ENCODE results near the gene REX1BD. TPM values are rescaled to one million over a fixed set of nuclear protein-coding genes. Genes with fewer than 3 reads are reported as not detected.

REX1BD gene
- total and polyA plus RNA-seq, 4 donors: 25.9 to 71.9 (median 51.4) TPM

GRCh38 chr19:18620902-18621301 is 32.3 kb downstream of the REX1BD start:
- Histone ChIP-seq H3K4me1 (ENCODE audit: control insufficient read depth in 4 of 4, insufficient read depth in 4 of 4, low read length in 3 of 4) (no peaks in the 10 kb centered on the region), H3K4me3 (ENCODE audit: low read depth in 1 of 3, low read length in 3 of 3) (no peak overlapping the region), H3K27me3 (ENCODE audit: control insufficient read depth in 4 of 4, insufficient read depth in 4 of 4, low read length in 3 of 4) (peaks cover 0 to 7% (median 0%) of the 10 kb centered on the region in 4 donors), H3K9me3 (ENCODE audit: control insufficient read depth in 4 of 4, low read length in 3 of 4) (no peaks in the 10 kb centered on the region), H3K36me3 (ENCODE audit: control insufficient read depth in 4 of 4, insufficient read depth in 3 of 4, low read depth in 1 of 4, low read length in 3 of 4) (no peaks in the 10 kb centered on the region), H3K27ac (ENCODE audit: low read depth in 1 of 2, low read length in 2 of 2) (no peak overlapping the region), H3K9ac (ENCODE audit: low read depth in 1 of 2, low read length in 2 of 2) (no peak overlapping the region)
- TF ChIP-seq, protein P1, sequence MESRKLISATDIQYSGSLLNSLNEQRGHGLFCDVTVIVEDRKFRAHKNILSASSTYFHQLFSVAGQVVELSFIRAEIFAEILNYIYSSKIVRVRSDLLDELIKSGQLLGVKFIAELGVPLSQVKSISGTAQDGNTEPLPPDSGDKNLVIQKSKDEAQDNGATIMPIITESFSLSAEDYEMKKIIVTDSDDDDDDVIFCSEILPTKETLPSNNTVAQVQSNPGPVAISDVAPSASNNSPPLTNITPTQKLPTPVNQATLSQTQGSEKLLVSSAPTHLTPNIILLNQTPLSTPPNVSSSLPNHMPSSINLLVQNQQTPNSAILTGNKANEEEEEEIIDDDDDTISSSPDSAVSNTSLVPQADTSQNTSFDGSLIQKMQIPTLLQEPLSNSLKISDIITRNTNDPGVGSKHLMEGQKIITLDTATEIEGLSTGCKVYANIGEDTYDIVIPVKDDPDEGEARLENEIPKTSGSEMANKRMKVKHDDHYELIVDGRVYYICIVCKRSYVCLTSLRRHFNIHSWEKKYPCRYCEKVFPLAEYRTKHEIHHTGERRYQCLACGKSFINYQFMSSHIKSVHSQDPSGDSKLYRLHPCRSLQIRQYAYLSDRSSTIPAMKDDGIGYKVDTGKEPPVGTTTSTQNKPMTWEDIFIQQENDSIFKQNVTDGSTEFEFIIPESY (IDR thresholded peaks at IDR 0.05): no peak
- TF ChIP-seq MAX (IDR thresholded peaks at IDR 0.05) (no peak), JUND (IDR thresholded peaks at IDR 0.05) (no peak), RXRA (IDR thresholded peaks at IDR 0.05) (no peak), YY1 (IDR thresholded peaks at IDR 0.05) (no peak), FOXA2 (IDR thresholded peaks at IDR 0.05) (no peak), EGR1 (IDR thresholded peaks at IDR 0.05; ENCODE audit: low read depth in 2 of 2) (no peak), HNF4A (conservative IDR thresholded peaks at IDR 0.05) (no peak), GABPA (IDR thresholded peaks at IDR 0.05 in 1 of 2, conservative IDR thresholded peaks at IDR 0.05 in 1 of 2) (no peak), SP1 (IDR thresholded peaks at IDR 0.05) (no peak), NR2F2 (IDR thresholded peaks at IDR 0.05) (no peak), FOXA1 (IDR thresholded peaks at IDR 0.05) (no peak)
- TF ChIP-seq, protein P2, sequence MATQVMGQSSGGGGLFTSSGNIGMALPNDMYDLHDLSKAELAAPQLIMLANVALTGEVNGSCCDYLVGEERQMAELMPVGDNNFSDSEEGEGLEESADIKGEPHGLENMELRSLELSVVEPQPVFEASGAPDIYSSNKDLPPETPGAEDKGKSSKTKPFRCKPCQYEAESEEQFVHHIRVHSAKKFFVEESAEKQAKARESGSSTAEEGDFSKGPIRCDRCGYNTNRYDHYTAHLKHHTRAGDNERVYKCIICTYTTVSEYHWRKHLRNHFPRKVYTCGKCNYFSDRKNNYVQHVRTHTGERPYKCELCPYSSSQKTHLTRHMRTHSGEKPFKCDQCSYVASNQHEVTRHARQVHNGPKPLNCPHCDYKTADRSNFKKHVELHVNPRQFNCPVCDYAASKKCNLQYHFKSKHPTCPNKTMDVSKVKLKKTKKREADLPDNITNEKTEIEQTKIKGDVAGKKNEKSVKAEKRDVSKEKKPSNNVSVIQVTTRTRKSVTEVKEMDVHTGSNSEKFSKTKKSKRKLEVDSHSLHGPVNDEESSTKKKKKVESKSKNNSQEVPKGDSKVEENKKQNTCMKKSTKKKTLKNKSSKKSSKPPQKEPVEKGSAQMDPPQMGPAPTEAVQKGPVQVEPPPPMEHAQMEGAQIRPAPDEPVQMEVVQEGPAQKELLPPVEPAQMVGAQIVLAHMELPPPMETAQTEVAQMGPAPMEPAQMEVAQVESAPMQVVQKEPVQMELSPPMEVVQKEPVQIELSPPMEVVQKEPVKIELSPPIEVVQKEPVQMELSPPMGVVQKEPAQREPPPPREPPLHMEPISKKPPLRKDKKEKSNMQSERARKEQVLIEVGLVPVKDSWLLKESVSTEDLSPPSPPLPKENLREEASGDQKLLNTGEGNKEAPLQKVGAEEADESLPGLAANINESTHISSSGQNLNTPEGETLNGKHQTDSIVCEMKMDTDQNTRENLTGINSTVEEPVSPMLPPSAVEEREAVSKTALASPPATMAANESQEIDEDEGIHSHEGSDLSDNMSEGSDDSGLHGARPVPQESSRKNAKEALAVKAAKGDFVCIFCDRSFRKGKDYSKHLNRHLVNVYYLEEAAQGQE (IDR thresholded peaks at IDR 0.05): no peak
- DNase-seq (ENCODE audit: low spot score): no peak
- 83% methylated on average over 7 of the region's 7 CpGs for WGBS

DNA sequence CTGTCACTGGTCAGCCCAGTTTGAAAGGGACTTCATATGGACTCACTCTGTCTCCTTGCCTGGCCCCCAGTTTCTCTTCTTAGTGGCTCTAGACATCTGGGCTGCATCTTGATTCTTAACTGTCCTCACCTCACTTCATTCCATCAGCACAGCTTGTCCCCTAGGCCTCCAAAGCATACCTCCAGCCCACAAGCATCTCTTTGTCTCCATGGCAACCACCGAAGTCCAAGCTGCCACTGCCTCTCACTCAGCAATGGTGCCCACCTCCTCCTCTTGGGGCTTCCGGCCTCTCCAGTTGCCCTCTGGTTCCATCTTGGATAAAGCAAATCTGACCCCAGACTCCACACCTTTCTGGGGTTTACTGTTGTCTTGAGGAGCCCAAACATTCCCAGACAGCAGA is 38.3 kb downstream of the REX1BD start:
- H3K9me3 ChIP-seq (ENCODE audit: control insufficient read depth in 4 of 4, low read length in 3 of 4): no peaks in the 10 kb centered on the region
- H3K9ac ChIP-seq (ENCODE audit: low read depth in 1 of 2, low read length in 2 of 2): no peak overlapping the region
- no peaks in the 10 kb centered on the region for H3K36me3 ChIP-seq (ENCODE audit: control insufficient read depth in 4 of 4, insufficient read depth in 3 of 4, low read depth in 1 of 4, low read length in 3 of 4)
- no peak for DNase-seq (ENCODE audit: low spot score)
- H3K4me1 ChIP-seq (ENCODE audit: control insufficient read depth in 4 of 4, insufficient read depth in 4 of 4, low read length in 3 of 4): no peaks in the 10 kb centered on the region
- TF ChIP-seq MAX (IDR thresholded peaks at IDR 0.05): no peak
- TF ChIP-seq, protein P1 (IDR thresholded peaks at IDR 0.05): no peak
- TF ChIP-seq, protein P2 (IDR thresholded peaks at IDR 0.05): no peak
- TF ChIP-seq TAF1 (conservative IDR thresholded peaks at IDR 0.05): no peak
- TF ChIP-seq CTCF (IDR thresholded peaks at IDR 0.05; ENCODE audit: low read depth, low read length, missing input control): no peak
- TF ChIP-seq HNF4G (IDR thresholded peaks at IDR 0.05): no peak
- no peak for TF ChIP-seq YY1 (IDR thresholded peaks at IDR 0.05)
- TF ChIP-seq FOXA2 (IDR thresholded peaks at IDR 0.05): no peak
- no peak for TF ChIP-seq RAD21 (IDR thresholded peaks at IDR 0.05)
- TF ChIP-seq FOXA1 (IDR thresholded peaks at IDR 0.05): no peak
- no peak for TF ChIP-seq NR2F2 (IDR thresholded peaks at IDR 0.05)
- no peak for TF ChIP-seq HNF4A (conservative IDR thresholded peaks at IDR 0.05)
- TF ChIP-seq SP1 (IDR thresholded peaks at IDR 0.05): no peak
- no peak for TF ChIP-seq JUND (IDR thresholded peaks at IDR 0.05)
- TF ChIP-seq GABPA (IDR thresholded peaks at IDR 0.05 in 1 of 2, conservative IDR thresholded peaks at IDR 0.05 in 1 of 2): no peak
- no peak overlapping the region for H3K27ac ChIP-seq (ENCODE audit: low read depth in 1 of 2, low read length in 2 of 2)
- no peak overlapping the region for H3K4me3 ChIP-seq (ENCODE audit: low read depth in 1 of 3, low read length in 3 of 3)
- 82% methylated on average over 2 of the region's 2 CpGs for WGBS
- H3K27me3 ChIP-seq (ENCODE audit: control insufficient read depth in 4 of 4, insufficient read depth in 4 of 4, low read length in 3 of 4): no peaks in the 10 kb centered on the region

Measured in liver (tissue), 9 donors.